ENCODE results near the gene SMIM44.
"Not testable (repeated sequence)": the region's sequence is repeated elsewhere in the genome, so short reads cannot be mapped to it uniquely, and the experiment has no call there.

Gene SMIM44

GRCh38 chr19:3531716-3532115, 48.5 kb upstream of the SMIM44 start:
- H3K36me3 ChIP-seq (replicated peaks; ENCODE audit: insufficient read depth, low read length), result no peaks in the 10 kb centered on the region
- H4K20me1 ChIP-seq (ENCODE audit: insufficient read depth, low read length), result no peaks in the 10 kb centered on the region
- H3K4me3 ChIP-seq (ENCODE audit: low read length), result no peak overlapping the region
- TF ChIP-seq EZH2 (optimal IDR thresholded peaks at IDR 0.05; ENCODE audit: low read depth, low read length), result no peak
- no peak for TF ChIP-seq CTCF (IDR thresholded peaks at IDR 0.05; ENCODE audit: low read length)
- TF ChIP-seq EZH2phosphoT487 (IDR thresholded peaks at IDR 0.05; ENCODE audit: low read length), result no peak
- no peak overlapping the region for H3K4me2 ChIP-seq (ENCODE audit: low read depth, low read length)
- no peak overlapping the region for H2AFZ ChIP-seq (ENCODE audit: low read length)
- no peaks in the 10 kb centered on the region for H3F3A ChIP-seq (ENCODE audit: insufficient read depth, low read length)
- no peak for DNase-seq
- no peak overlapping the region for H3K9ac ChIP-seq (ENCODE audit: low read length)
- H3K9me3 ChIP-seq (replicated peaks; ENCODE audit: insufficient read depth, low read length), result no peaks in the 10 kb centered on the region
- H3K27ac ChIP-seq (ENCODE audit: low read length), result no peak overlapping the region
- H3K9me2 ChIP-seq (replicated peaks; ENCODE audit: insufficient read depth, low read length), result no peaks in the 10 kb centered on the region
- H3K27me3 ChIP-seq (replicated peaks; ENCODE audit: insufficient read depth, low read length), result no peaks in the 10 kb centered on the region
- no peaks in the 10 kb centered on the region for H3K79me2 ChIP-seq (ENCODE audit: low read length)
- no peaks in the 10 kb centered on the region for H3K4me1 ChIP-seq (ENCODE audit: low read length)

- Histone ChIP-seq H3K36me3 (replicated peaks; ENCODE audit: insufficient read depth, low read length) (no peaks in the 10 kb centered on the region), H4K20me1 (ENCODE audit: insufficient read depth, low read length) (no peaks in the 10 kb centered on the region), H3K79me2 (ENCODE audit: low read length) (no peaks in the 10 kb centered on the region), H3F3A (ENCODE audit: insufficient read depth, low read length) (no peaks in the 10 kb centered on the region), H3K27ac (ENCODE audit: low read length) (no peak overlapping the region), H3K4me3 (ENCODE audit: low read length) (no peak overlapping the region), H3K9me3 (replicated peaks; ENCODE audit: insufficient read depth, low read length) (no peaks in the 10 kb centered on the region), H2AFZ (ENCODE audit: low read length) (no peak overlapping the region), H3K27me3 (replicated peaks; ENCODE audit: insufficient read depth, low read length) (no peaks in the 10 kb centered on the region), H3K9ac (ENCODE audit: low read length) (no peak overlapping the region), H3K4me2 (ENCODE audit: low read depth, low read length) (no peak overlapping the region), H3K4me1 (ENCODE audit: low read length) (no peaks in the 10 kb centered on the region), H3K9me2 (replicated peaks; ENCODE audit: insufficient read depth, low read length) (no peaks in the 10 kb centered on the region)
- no peak for DNase-seq
- TF ChIP-seq EZH2 (optimal IDR thresholded peaks at IDR 0.05; ENCODE audit: low read depth, low read length), result no peak
- no peak for TF ChIP-seq EZH2phosphoT487 (IDR thresholded peaks at IDR 0.05; ENCODE audit: low read length)
- TF ChIP-seq CTCF (IDR thresholded peaks at IDR 0.05; ENCODE audit: low read length), result no peak
Observed at GRCh38 chr19:3530389-3530788, 47.1 kb upstream of the SMIM44 start.

GRCh38 chr19:3529299-3529698, 46.1 kb upstream of the SMIM44 start:
- not testable (repeated sequence) for H3K79me2 ChIP-seq (ENCODE audit: low read length); H4K20me1 ChIP-seq (ENCODE audit: insufficient read depth, low read length)

GRCh38 chr19:3528539-3529211, 45.4 kb upstream of the SMIM44 start:
- Histone ChIP-seq H2AFZ (ENCODE audit: low read length) (no peak overlapping the region), H3K9me3 (replicated peaks; ENCODE audit: insufficient read depth, low read length) (no peaks in the 10 kb centered on the region), H3K79me2 (ENCODE audit: low read length) (no peaks in the 10 kb centered on the region), H4K20me1 (ENCODE audit: insufficient read depth, low read length) (no peaks in the 10 kb centered on the region), H3K36me3 (replicated peaks; ENCODE audit: insufficient read depth, low read length) (no peaks in the 10 kb centered on the region), H3K9ac (ENCODE audit: low read length) (no peak overlapping the region), H3K4me2 (ENCODE audit: low read depth, low read length) (no peak overlapping the region), H3K27me3 (replicated peaks; ENCODE audit: insufficient read depth, low read length) (no peaks in the 10 kb centered on the region), H3K27ac (ENCODE audit: low read length) (no peak overlapping the region), H3K4me3 (ENCODE audit: low read length) (no peak overlapping the region), H3K4me1 (ENCODE audit: low read length) (no peaks in the 10 kb centered on the region), H3K9me2 (replicated peaks; ENCODE audit: insufficient read depth, low read length) (no peaks in the 10 kb centered on the region), H3F3A (ENCODE audit: insufficient read depth, low read length) (no peaks in the 10 kb centered on the region)
- TF ChIP-seq EZH2phosphoT487 (IDR thresholded peaks at IDR 0.05; ENCODE audit: low read length), result no peak
- no peak for TF ChIP-seq EZH2 (optimal IDR thresholded peaks at IDR 0.05; ENCODE audit: low read depth, low read length)
- no peak for DNase-seq

More at GRCh38 chr19:3529299-3529698, 46.1 kb upstream of the SMIM44 start:
- H3K27me3 ChIP-seq (replicated peaks; ENCODE audit: insufficient read depth, low read length); H3K9me2 ChIP-seq (replicated peaks; ENCODE audit: insufficient read depth, low read length); H3F3A ChIP-seq (ENCODE audit: insufficient read depth, low read length); H3K4me2 ChIP-seq (ENCODE audit: low read depth, low read length); H2AFZ ChIP-seq (ENCODE audit: low read length); H3K4me3 ChIP-seq (ENCODE audit: low read length); H3K4me1 ChIP-seq (ENCODE audit: low read length); DNase-seq; H3K9me3 ChIP-seq (replicated peaks; ENCODE audit: insufficient read depth, low read length); H3K9ac ChIP-seq (ENCODE audit: low read length); H3K36me3 ChIP-seq (replicated peaks; ENCODE audit: insufficient read depth, low read length); H3K27ac ChIP-seq (ENCODE audit: low read length): not testable (repeated sequence)
